ENCODE results near the gene SLC17A8. TPM values are rescaled to one million over a fixed set of nuclear protein-coding genes. Genes with fewer than 3 reads are reported as not detected.

SLC17A8 gene
- total RNA-seq, 1 experiment from 2014 or later = not detected

- H3K36me3 Mint-ChIP-seq (ENCODE audit: insufficient read depth, unreplicated experiment) = no peaks in the 10 kb centered on the region
- H3K4me1 Mint-ChIP-seq (ENCODE audit: insufficient read depth, unreplicated experiment) = no peaks in the 10 kb centered on the region
- intact Hi-C loops (cut with micrococcal nuclease) = no loop called here
- no peak overlapping the region for H3K4me3 Mint-ChIP-seq (ENCODE audit: unreplicated experiment)
- ChIA-PET POLR2A (interaction anchor here (0.7 kb wide), 1 partner anchor 75 kb away, joined by 3 read pairs; no protein-coding TSS in a partner anchor), CTCF (interaction anchor here (1.1 kb wide), 1 partner anchor 20 kb away, joined by 3 read pairs; no protein-coding TSS in a partner anchor)
- no peak for TF ChIP-seq CTCF (IDR thresholded peaks at IDR 0.05; ENCODE audit: unreplicated experiment)
- DNase-seq (ENCODE audit: unreplicated experiment) = no peak
- no peaks in the 10 kb centered on the region for H3K9me3 Mint-ChIP-seq (ENCODE audit: unreplicated experiment)
- no TSS peak for BruUV-seq (replicated peaks)
- H3K27me3 Mint-ChIP-seq (ENCODE audit: insufficient read depth, unreplicated experiment) = no peaks in the 10 kb centered on the region
- H3K27ac Mint-ChIP-seq (ENCODE audit: low read depth, unreplicated experiment) = no peak overlapping the region
These were observed 19.3 kb downstream of the SLC17A8 start for GRCh38 chr12:100376161-100376560.

- Mint-ChIP-seq H3K4me3 (ENCODE audit: unreplicated experiment) (no peak overlapping the region), H3K27me3 (ENCODE audit: insufficient read depth, unreplicated experiment) (no peaks in the 10 kb centered on the region), H3K36me3 (ENCODE audit: insufficient read depth, unreplicated experiment) (no peaks in the 10 kb centered on the region), H3K27ac (ENCODE audit: low read depth, unreplicated experiment) (no peak overlapping the region), H3K4me1 (ENCODE audit: insufficient read depth, unreplicated experiment) (no peaks in the 10 kb centered on the region), H3K9me3 (ENCODE audit: unreplicated experiment) (no peaks in the 10 kb centered on the region)
- no peak for TF ChIP-seq CTCF (IDR thresholded peaks at IDR 0.05; ENCODE audit: unreplicated experiment)
- no peak for DNase-seq (ENCODE audit: unreplicated experiment)
- intact Hi-C loops (cut with micrococcal nuclease) = no loop called here
- POLR2A ChIA-PET = no interaction called here
- CTCF ChIA-PET = no interaction called here
- BruUV-seq (replicated peaks) = no TSS peak
These were observed 24.5 kb downstream of the SLC17A8 start for GRCh38 chr12:100381379-100381778.

- H3K27me3 Mint-ChIP-seq (ENCODE audit: insufficient read depth, unreplicated experiment) = no peaks in the 10 kb centered on the region
- no peak overlapping the region for H3K27ac Mint-ChIP-seq (ENCODE audit: low read depth, unreplicated experiment)
- no peak for TF ChIP-seq CTCF (IDR thresholded peaks at IDR 0.05; ENCODE audit: unreplicated experiment)
- no peaks in the 10 kb centered on the region for H3K36me3 Mint-ChIP-seq (ENCODE audit: insufficient read depth, unreplicated experiment)
- no TSS peak for BruUV-seq (replicated peaks)
- H3K4me3 Mint-ChIP-seq (ENCODE audit: unreplicated experiment) = no peak overlapping the region
- H3K4me1 Mint-ChIP-seq (ENCODE audit: insufficient read depth, unreplicated experiment) = no peaks in the 10 kb centered on the region
- no peak for DNase-seq (ENCODE audit: unreplicated experiment)
- ChIA-PET CTCF (interaction anchor here (1.6 kb wide), 1 partner anchor 34 kb away, joined by 3 read pairs; no protein-coding TSS in a partner anchor), POLR2A (no interaction called here)
- intact Hi-C loops (cut with micrococcal nuclease) = no loop called here
- no peaks in the 10 kb centered on the region for H3K9me3 Mint-ChIP-seq (ENCODE audit: unreplicated experiment)
These were observed 25.5 kb downstream of the SLC17A8 start for GRCh38 chr12:100382338-100382737.

- Mint-ChIP-seq H3K27ac (ENCODE audit: low read depth, unreplicated experiment) (no peak overlapping the region), H3K27me3 (ENCODE audit: insufficient read depth, unreplicated experiment) (no peaks in the 10 kb centered on the region), H3K4me1 (ENCODE audit: insufficient read depth, unreplicated experiment) (no peaks in the 10 kb centered on the region), H3K36me3 (ENCODE audit: insufficient read depth, unreplicated experiment) (no peaks in the 10 kb centered on the region), H3K4me3 (ENCODE audit: unreplicated experiment) (no peak overlapping the region), H3K9me3 (ENCODE audit: unreplicated experiment) (no peaks in the 10 kb centered on the region)
- POLR2A ChIA-PET = no interaction called here
- BruUV-seq (replicated peaks) = no TSS peak
- intact Hi-C loops (cut with micrococcal nuclease) = no loop called here
- DNase-seq (ENCODE audit: unreplicated experiment) = no peak
- CTCF ChIA-PET = interaction anchor here (0.7 to 1.6 kb wide), 4 partner anchors 9 to 149 kb away, joined by 3 read pairs; no protein-coding TSS in a partner anchor
- no peak for TF ChIP-seq CTCF (IDR thresholded peaks at IDR 0.05; ENCODE audit: unreplicated experiment)
These were observed 27.0 kb downstream of the SLC17A8 start for GRCh38 chr12:100383586-100384558.
